ENCODE data around the gene DDX39A.
A peak's percentile ranks its signal among the peaks of the same experiment; 100 is the strongest.
"Not testable (repeated sequence)": the region's sequence is repeated elsewhere in the genome, so short reads cannot be mapped to it uniquely, and the experiment has no call there.

The DDX39A gene

GRCh38 chr19:14419106-14419813 lies at the start of gene DDX39A:
Gene DDX39A (minus strand): TSS chr19:14419341. CDS start chr19:14413220, 6,121 bp downstream.
- DNase-seq = peak; percentile 99

DNA sequence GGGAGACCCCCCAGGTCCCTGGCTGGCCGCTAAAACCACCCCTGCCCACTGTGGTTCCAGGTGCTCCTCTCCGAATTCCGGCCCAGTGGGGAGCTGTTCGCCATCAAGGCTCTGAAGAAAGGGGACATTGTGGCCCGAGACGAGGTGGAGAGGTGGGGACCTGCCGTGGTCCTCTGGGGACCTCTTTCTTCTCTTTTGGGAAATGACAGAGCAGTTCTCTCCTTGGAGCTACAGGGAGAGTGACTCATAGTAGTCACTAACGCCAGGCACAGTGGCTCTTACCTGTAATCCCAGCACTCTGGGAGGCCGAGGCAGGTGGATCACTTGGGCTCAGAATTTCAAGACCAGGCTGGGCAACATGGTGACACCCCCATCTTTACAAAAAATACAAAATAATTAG lies 48.7 kb upstream of the DDX39A start:
- DNase-seq = no peak

GRCh38 chr19:14467391-14467790 lies 48.2 kb upstream of the DDX39A start:
- no peak for DNase-seq

- DNase-seq = no peak
Observed at GRCh38 chr19:14463747-14464146, 44.6 kb upstream of the DDX39A start.

- DNase-seq = not testable (repeated sequence)
Observed at GRCh38 chr19:14462401-14462800, 43.3 kb upstream of the DDX39A start.

- DNase-seq = no peak
Observed at GRCh38 chr19:14460935-14461334, 41.8 kb upstream of the DDX39A start.

DNA sequence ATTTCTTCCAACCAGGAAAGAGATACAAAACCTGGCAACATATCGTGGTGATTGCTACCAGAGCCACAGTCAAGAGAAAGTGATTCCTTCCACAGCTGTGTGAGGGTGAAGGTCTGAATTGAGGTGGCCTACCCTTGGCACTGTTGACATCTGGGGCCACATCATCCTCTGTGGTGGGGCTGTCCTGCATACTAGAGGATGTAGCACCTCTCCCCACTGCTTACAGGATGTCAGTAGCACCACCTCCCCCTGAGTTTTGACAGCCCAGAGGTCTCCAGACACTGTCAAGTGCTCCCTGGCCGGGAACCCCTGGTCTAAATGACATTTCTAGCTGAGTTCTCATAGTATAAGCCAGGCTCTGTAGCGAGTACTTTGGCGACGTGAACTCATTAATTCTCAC lies 40.6 kb upstream of the DDX39A start:
- no peak for DNase-seq

DNA sequence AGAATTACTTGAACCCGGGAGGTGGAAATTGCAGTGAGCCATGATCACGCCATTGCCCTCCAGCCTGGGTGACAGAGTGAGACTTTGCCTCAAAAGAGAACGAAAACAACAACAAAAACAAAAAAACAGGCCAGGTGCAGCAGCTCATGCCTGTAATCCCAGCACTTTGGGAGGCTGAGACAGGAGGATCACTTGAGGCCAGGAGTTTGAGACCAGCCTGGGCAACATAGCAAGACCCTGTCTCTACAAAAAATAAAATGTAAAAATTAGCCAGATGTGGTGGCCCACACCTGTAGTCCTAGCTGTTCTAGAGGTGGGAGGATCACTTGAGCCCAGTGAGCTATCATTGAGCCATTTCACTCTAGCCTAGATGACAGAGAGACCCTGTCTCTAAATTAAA lies 33.2 kb upstream of the DDX39A start:
- not testable (repeated sequence) for DNase-seq

DNA sequence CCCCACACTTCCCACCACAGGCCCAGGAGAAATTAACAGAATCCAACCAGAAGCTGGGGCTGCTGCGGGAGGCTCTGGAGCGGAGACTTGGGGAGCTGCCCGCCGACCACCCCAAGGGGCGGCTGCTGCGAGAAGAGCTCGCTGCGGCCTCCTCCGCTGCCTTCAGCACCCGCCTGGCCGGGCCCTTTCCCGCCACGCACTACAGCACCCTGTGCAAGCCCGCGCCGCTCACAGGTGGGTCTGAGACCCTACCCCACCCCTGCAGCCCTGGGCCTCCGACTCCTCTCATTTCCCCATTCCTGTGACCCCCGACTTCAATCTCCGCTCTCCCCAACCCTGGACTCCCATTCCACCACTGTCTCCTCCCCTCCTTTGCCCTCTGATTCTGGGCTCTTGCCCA lies 31.7 kb upstream of the DDX39A start:
- DNase-seq = no peak

DNA sequence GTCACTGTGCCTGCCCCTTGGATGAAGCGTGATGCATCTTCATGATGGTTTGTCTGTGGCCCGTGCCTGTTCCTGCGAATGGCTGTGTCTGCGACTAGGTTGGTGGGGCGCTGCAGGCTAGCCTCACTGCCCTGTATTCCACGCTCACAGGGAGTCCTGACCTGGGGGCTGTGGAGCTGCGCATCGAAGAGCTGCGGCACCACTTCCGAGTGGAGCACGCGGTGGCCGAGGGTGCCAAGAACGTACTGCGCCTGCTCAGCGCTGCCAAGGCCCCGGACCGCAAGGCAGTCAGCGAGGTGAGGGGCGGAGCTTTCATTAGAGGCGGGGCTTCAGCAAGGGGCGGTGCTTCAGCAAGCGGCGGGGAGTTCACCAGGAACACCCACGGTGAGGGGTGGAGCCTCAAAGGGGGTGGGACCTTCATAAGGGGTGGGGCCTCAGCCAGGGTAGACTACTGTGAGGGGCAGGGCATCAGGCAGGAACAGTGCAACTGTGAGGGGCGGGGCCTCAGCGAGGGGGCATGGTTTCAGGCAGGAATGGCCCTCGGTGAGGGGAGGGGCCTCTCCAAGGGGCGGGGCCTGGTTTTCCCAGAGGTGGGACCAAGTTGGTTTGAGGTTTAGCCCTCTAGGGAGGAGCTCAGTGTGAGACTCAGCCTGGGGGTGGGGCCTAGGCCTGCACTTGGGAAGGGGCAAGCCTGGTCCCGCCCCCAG lies 31.2 kb upstream of the DDX39A start:
- DNase-seq = peak; percentile 16

DNA sequence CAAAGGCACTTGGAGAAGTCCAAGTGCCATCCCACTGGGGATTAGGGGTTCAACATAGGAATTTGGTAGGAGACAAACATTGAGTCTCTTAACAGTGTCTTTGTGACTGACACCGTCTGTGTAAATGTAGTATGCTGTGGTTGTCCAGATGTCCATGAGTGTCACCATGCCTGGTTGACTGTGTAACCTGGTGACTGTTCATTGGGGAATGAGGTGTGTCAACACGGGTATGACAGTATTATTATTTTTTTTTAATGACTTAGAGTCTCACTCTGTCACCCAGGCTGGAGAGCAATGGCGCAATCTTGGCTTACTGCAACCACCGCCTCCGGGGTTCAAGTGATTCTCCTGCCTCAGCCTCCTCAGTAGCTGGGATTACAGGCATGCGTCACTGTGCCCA lies 30.2 kb upstream of the DDX39A start:
- no peak for DNase-seq

GRCh38 chr19:14446336-14447036 lies 27.3 kb upstream of the DDX39A start:
- DNase-seq = no peak

DNA sequence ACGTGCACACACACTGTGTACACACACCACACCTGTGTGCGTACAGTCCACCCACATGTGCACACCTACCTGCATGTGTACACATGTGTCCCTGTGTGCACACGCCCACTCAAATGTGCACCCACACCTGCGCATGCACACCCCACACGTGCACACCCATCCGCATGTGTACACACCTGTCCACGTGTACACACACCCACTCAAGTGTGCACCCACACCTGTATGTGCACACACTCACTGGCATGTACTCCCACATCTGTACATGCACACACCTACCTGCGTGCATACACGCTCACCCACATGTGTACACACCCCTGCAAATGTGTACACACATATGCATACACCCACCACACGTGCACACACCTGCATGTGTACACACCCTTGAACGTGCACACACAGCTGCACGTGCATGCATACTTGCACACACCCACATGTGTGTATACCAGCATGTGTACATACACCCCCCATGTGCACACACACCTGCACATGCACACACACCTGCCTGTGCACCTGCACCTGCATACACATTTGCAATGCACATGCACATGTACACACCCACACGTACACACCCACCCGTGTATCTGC lies 24.6 kb upstream of the DDX39A start:
- no peak for DNase-seq

DNA sequence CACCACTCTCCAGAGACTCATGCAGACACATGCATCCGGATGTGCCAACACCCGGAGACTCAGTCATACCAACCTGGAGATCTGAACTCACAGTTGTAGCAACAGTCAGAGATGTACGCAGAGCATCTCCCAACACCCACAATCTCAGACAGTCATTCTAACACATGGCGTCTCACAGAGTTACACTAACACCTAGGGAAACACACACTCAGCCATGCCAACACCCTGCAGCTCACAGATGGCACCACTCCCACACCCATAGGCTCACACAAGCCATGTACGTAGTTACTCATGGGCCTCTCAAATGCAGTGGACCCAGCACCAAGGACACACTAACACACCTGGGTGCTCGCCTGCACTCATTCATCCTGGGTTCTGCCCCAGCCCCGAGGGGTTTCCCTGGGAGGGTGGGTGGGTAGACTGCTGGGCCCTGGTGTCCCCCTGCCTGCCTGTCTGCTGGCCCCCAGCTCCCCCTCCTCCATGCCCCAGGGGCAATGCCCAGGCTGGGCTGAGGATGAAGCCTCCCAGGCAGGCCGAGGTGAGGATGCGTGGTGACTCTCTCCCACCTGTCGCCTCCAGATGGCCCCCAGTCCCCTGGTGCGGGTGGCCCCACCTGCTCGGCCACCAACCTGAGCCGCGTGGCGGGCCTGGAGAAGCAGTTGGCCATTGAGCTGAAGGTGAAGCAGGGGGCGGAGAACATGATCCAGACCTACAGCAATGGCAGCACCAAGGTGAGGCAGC lies 23.9 kb upstream of the DDX39A start:
- no peak for DNase-seq

DNA sequence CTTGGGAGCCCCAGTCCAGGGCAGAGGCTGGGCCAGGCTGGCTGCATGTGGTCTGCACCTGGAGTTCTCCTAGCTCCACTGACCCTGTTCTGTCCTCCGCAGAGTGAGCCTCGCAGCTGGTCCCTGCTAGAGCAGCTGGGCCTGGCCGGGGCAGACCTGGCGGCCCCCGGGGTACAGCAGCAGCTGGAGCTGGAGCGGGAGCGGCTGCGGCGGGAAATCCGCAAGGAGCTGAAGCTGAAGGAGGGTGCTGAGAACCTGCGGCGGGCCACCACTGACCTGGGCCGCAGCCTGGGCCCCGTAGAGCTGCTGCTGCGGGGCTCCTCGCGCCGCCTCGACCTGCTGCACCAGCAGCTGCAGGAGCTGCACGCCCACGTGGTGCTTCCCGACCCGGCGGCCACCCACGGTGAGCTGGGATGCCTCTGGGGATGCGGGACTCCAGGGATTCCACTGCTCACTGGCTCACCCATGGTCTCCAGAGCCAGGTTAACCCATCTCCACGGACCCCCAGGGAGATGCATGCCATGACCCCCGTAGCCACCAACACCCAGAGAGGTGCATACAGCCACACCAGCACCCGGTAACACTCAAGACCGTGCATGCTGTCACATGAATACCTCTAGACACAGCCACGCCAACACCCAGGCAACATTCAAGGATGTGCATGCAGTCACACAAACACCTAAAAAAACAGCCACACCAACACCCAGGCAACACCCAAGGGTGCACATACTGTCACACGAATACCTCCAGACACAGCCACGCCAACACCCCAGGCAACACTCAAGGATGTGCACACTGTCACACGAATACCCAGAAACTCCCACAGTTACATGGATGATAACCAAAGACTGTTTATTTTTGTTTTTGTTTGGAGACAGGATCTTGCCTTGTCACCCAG lies 22.1 kb upstream of the DDX39A start:
- DNase-seq = peak; percentile 50

DNA sequence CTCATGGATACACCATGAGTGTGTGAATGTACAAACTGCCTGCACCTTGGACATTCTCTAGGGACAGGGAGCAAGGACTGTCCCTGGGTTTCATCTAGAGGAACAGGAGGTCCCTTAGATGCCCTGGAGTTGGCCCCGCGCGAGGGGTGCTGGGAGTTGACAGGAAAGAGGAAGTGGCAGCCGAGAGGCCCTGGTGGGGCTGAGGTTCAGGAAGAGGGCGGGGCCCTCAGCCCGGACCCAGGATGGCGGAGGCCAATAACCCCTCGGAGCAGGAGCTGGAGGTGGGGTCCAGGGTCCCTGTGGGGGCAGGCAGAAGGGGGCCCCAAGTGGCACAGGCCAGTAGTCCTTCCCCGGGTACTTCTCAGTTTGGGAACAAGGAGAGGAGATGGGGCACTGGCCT lies 20.9 kb upstream of the DDX39A start:
- DNase-seq = no peak

- no peak for DNase-seq
Observed at GRCh38 chr19:14439014-14439413, 19.9 kb upstream of the DDX39A start.

DNA sequence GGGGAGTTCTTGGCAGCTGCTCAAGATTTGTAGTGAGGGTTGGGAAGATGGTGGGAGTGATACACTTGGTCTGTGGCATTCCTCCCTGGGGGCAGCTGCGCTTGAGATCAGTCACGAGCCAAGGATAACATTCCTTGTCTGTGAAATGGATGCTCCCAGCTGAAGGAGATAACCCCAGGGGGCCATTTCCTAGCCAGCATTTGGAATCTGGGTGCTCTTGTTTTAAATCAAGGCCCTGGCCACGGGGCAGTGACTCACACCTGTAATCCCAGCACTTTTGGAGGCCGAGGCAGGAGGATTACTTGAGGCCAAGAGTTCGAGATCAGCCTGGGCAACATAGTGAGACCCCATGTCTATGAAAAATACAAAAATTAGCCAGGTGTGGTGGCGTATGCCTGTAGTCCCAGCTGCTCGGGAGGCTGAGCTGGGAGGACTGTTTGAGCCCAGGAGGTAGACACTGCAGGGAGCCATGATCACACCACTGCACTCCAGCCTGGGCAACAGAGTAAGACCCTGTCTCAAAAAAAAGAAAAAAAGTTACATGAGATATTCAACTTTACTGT lies 18.5 kb upstream of the DDX39A start:
- DNase-seq = no peak

DNA sequence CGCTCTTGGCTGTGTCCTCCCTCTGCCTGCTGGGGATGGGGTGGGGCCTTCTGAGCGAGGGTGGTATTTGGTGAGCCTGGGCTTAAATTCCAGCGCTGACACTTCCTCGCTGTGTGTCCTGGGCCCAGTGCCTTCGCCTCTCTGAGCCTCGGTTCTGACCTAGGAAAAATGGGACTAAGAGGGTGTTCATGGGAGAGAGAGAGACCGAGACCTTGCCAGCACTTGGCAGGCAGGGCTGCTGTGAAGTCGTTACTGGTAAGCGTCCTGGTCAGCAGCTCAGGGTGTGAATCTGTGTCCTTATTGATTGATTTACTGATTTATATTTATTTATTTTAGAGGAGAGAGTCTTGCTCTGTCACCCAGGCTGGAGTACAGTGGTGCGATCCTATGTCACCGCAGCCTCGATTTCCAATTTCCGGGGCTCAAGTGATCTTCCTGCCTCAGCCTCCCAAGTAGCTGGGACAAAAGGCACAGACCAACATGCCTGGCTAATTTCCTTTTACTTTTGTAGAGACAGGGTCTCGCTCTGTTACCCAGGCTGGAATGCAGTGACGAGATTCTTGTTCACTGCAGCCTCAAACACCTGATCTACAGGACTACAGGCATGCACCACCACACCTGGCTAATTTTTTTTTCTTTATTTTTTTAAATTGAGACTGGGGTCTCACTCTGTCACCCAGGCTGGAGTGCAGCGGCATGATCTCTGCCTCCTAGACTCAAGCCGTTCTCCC lies 16.3 kb upstream of the DDX39A start:
- DNase-seq = no peak

- DNase-seq = peak; percentile 9
Observed at GRCh38 chr19:14434543-14435319, 15.6 kb upstream of the DDX39A start.

All from eye (tissue), 1 donor.